Stimulated activated CD8-positive, alpha-beta memory T cell treated with anti-CD3 and anti-CD28 coated beads, Interleukin-4, amount 100 ng/mL, for 1 hour (primary cell): ENCODE measurements around the gene NAA40.
A peak's percentile ranks its signal among the peaks of the same experiment; 100 is the strongest.

Experiments used
- DNase-seq, 2 donors: peaks; one replicate each; pipeline ENCODE4 v3.0.0-alpha.2; 2020; ENCODE audit warnings: low read depth in 2 of 2, low spot score in 1 of 2

Gene NAA40

GRCh38 chr11:63912678-63913077 lies 26.1 kb upstream of the NAA40 start:
- no peak for DNase-seq

- no peak for DNase-seq
Observed at GRCh38 chr11:63913866-63914830, 24.7 kb upstream of the NAA40 start.

- DNase-seq = no peak
Observed at GRCh38 chr11:63914896-63915691, 23.7 kb upstream of the NAA40 start.

- DNase-seq = no peak
Observed at GRCh38 chr11:63915961-63916836, 22.6 kb upstream of the NAA40 start.

GRCh38 chr11:63916837-63917691 lies 21.7 kb upstream of the NAA40 start, which contains the start of gene RCOR2:
RCOR2 (minus strand) TSS chr11:63917164; CDS start chr11:63916456, 708 bp downstream.
- peak in 1 of 2 donors; percentile 24 for DNase-seq

- DNase-seq = no peak
Observed at GRCh38 chr11:63917692-63918506, 20.9 kb upstream of the NAA40 start.

- DNase-seq = no peak
Observed at GRCh38 chr11:63918507-63919191, 20.2 kb upstream of the NAA40 start.

- no peak for DNase-seq
Observed at GRCh38 chr11:63919267-63920125, 19.3 kb upstream of the NAA40 start.

- DNase-seq = no peak
Observed at GRCh38 chr11:63920126-63920938, 18.5 kb upstream of the NAA40 start.

GRCh38 chr11:63920939-63921417 lies 17.8 kb upstream of the NAA40 start:
- no peak for DNase-seq

GRCh38 chr11:63922673-63923192 lies 16.1 kb upstream of the NAA40 start:
- DNase-seq = no peak

- no peak for DNase-seq
Observed at GRCh38 chr11:63923319-63923718, 15.5 kb upstream of the NAA40 start.

- DNase-seq = no peak
Observed at GRCh38 chr11:63929616-63930015, 9.2 kb upstream of the NAA40 start.

GRCh38 chr11:63931045-63931444 lies 7.8 kb upstream of the NAA40 start:
- DNase-seq = no peak

GRCh38 chr11:63931876-63932275 lies 6.9 kb upstream of the NAA40 start:
- no peak for DNase-seq

GRCh38 chr11:63933459-63933858 lies 5.3 kb upstream of the NAA40 start:
- DNase-seq = no peak
